ENCODE measurements around the gene LSP1.

DNA sequence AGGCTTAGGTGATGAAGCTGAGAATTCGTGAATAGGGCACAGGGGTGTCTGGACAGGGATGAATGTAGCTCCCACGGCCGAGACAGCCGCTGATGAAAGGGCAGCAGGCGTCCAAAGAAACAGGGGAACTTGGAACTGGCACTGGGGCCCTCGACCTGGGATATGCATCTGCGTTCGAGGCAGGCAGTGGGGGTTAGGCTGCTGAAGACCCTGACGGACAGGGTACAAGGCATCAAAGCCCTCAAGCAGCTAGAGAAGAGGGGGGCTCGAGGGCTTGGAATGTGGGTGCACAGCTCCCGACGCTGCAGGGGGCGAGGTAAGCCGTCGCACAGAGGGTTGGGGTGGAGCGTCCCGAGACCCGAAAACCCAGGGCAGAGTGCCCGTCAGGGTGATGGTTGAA is 25.0 kb upstream of the LSP1 start:
- TF ChIP-seq CTCF (IDR thresholded peaks at IDR 0.05) (no peak), POLR2A (IDR thresholded peaks at IDR 0.05) (no peak)
